Measurements from ENCODE around the gene AGAP1. TPM values are rescaled to one million over a fixed set of nuclear protein-coding genes. Genes with fewer than 3 reads are reported as not detected.

The AGAP1 gene
- total and polyA plus RNA-seq, 7 donors = 4.2 to 21.6 (median 16.6) TPM

- Histone ChIP-seq H3K27ac (no peak overlapping the region), H3K27me3 (ENCODE audit: insufficient read depth in 3 of 3, low read length in 2 of 3) (no peaks in the 10 kb centered on the region), H3K4me3 (no peak overlapping the region), H3K4me1 (no peaks in the 10 kb centered on the region), H3K36me3 (ENCODE audit: insufficient read depth in 1 of 2, low read depth in 1 of 2) (peaks cover 0 to 16% of the 10 kb centered on the region in 2 donors), H3K9me3 (no peaks in the 10 kb centered on the region)
- no peak for TF ChIP-seq CTCF (IDR thresholded peaks at IDR 0.05)
- intact Hi-C loops (cut with DNase I) = no loop called here
- WGBS, 3 donors = 60 to 70% (median 61%) methylated on average over 29 of the region's 29 CpGs
- ATAC-seq = no peak
- no peak for DNase-seq
Observed at GRCh38 chr2:236120141-236120601, 626.3 kb downstream of the AGAP1 start.

- DNase-seq = no peak
- Histone ChIP-seq H3K9me3 (no peaks in the 10 kb centered on the region), H3K4me3 (no peak overlapping the region), H3K27ac (no peak overlapping the region), H3K4me1 (no peaks in the 10 kb centered on the region), H3K36me3 (ENCODE audit: insufficient read depth in 1 of 2, low read depth in 1 of 2) (peaks cover 0 to 23% of the 10 kb centered on the region in 2 donors), H3K27me3 (ENCODE audit: insufficient read depth in 3 of 3, low read length in 2 of 3) (no peaks in the 10 kb centered on the region)
- 88 to 94% (median 90%) methylated on average over 5 of the region's 5 CpGs for WGBS, 3 donors
- ATAC-seq = no peak
- no peak for TF ChIP-seq CTCF (IDR thresholded peaks at IDR 0.05)
- intact Hi-C loops (cut with DNase I) = no loop called here
Observed at GRCh38 chr2:236120829-236121228, 627.0 kb downstream of the AGAP1 start.

GRCh38 chr2:236121546-236121945, 627.7 kb downstream of the AGAP1 start:
- Histone ChIP-seq H3K27ac (no peak overlapping the region), H3K9me3 (no peaks in the 10 kb centered on the region), H3K4me1 (no peaks in the 10 kb centered on the region), H3K4me3 (no peak overlapping the region), H3K27me3 (ENCODE audit: insufficient read depth in 3 of 3, low read length in 2 of 3) (no peaks in the 10 kb centered on the region), H3K36me3 (ENCODE audit: insufficient read depth in 1 of 2, low read depth in 1 of 2) (peaks cover 0 to 28% of the 10 kb centered on the region in 2 donors)
- 97 to 100% (median 98%) methylated on average over 7 of the region's 7 CpGs for WGBS, 3 donors
- DNase-seq (no peak), ATAC-seq (no peak)
- TF ChIP-seq CTCF (IDR thresholded peaks at IDR 0.05) = no peak
- intact Hi-C loops (cut with DNase I) = no loop called here

- WGBS, 3 donors = 88 to 92% (median 90%) methylated on average over 3 of the region's 3 CpGs
- intact Hi-C loops (cut with DNase I) = no loop called here
- no peak for TF ChIP-seq CTCF (IDR thresholded peaks at IDR 0.05)
- Histone ChIP-seq H3K27me3 (ENCODE audit: insufficient read depth in 3 of 3, low read length in 2 of 3) (no peaks in the 10 kb centered on the region), H3K4me3 (no peak overlapping the region), H3K27ac (no peak overlapping the region), H3K9me3 (no peaks in the 10 kb centered on the region), H3K36me3 (ENCODE audit: insufficient read depth in 1 of 2, low read depth in 1 of 2) (peaks cover 0 to 28% of the 10 kb centered on the region in 2 donors), H3K4me1 (no peaks in the 10 kb centered on the region)
- DNase-seq (no peak), ATAC-seq (no peak)
Observed at GRCh38 chr2:236122236-236122635, 628.4 kb downstream of the AGAP1 start.

GRCh38 chr2:236123716-236124115, 629.9 kb downstream of the AGAP1 start:
- no peak overlapping the region for H3K4me3 ChIP-seq
- no peaks in the 10 kb centered on the region for H3K27me3 ChIP-seq (ENCODE audit: insufficient read depth in 3 of 3, low read length in 2 of 3)
- peaks cover 0 to 28% of the 10 kb centered on the region in 2 donors for H3K36me3 ChIP-seq (ENCODE audit: insufficient read depth in 1 of 2, low read depth in 1 of 2)
- intact Hi-C loops (cut with DNase I) = no loop called here
- TF ChIP-seq CTCF (IDR thresholded peaks at IDR 0.05) = no peak
- ATAC-seq = no peak
- WGBS, 3 donors = 93 to 96% (median 95%) methylated on average over 19 of the region's 19 CpGs
- H3K27ac ChIP-seq = no peak overlapping the region
- H3K4me1 ChIP-seq = no peaks in the 10 kb centered on the region
- DNase-seq = no peak
- no peaks in the 10 kb centered on the region for H3K9me3 ChIP-seq
